ENCODE results near the gene PACSIN1. TPM values are rescaled to one million over a fixed set of nuclear protein-coding genes. Genes with fewer than 3 reads are reported as not detected.

Gene PACSIN1
- total RNA-seq, 1 donor from 2014 or later, result not detected

DNA sequence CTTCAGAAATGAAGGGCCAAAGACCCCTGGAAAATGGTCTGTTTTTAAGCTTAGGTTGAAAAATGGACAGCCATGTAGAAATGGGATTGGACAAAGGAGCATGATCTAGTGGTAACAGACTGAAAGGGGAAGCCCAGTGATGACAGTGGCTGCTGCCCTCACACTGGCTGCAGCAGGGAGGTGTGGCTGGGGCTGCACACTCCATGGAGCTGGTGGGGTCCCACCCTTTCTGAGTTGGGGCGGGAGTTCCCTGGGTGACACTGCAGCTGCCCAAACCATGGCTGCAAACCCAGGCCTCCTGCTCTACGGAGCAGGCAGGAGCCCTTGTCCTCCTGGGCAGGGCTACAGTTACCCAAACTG lies 8.5 kb upstream of the PACSIN1 start:
- no peak overlapping the region for H3K4me3 Mint-ChIP-seq (ENCODE audit: unreplicated experiment)
- no peaks in the 10 kb centered on the region for H3K9me3 Mint-ChIP-seq (ENCODE audit: unreplicated experiment)
- no peak overlapping the region for H3K27ac Mint-ChIP-seq (ENCODE audit: unreplicated experiment)
- H3K27me3 Mint-ChIP-seq (ENCODE audit: unreplicated experiment), result no peaks in the 10 kb centered on the region
- DNase-seq (ENCODE audit: extremely low spot score, unreplicated experiment), result no peak
- TF ChIP-seq, protein P1, sequence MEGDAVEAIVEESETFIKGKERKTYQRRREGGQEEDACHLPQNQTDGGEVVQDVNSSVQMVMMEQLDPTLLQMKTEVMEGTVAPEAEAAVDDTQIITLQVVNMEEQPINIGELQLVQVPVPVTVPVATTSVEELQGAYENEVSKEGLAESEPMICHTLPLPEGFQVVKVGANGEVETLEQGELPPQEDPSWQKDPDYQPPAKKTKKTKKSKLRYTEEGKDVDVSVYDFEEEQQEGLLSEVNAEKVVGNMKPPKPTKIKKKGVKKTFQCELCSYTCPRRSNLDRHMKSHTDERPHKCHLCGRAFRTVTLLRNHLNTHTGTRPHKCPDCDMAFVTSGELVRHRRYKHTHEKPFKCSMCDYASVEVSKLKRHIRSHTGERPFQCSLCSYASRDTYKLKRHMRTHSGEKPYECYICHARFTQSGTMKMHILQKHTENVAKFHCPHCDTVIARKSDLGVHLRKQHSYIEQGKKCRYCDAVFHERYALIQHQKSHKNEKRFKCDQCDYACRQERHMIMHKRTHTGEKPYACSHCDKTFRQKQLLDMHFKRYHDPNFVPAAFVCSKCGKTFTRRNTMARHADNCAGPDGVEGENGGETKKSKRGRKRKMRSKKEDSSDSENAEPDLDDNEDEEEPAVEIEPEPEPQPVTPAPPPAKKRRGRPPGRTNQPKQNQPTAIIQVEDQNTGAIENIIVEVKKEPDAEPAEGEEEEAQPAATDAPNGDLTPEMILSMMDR (IDR thresholded peaks at IDR 0.05), result no peak
- no peaks in the 10 kb centered on the region for H3K36me3 Mint-ChIP-seq (ENCODE audit: unreplicated experiment)
- H3K4me1 Mint-ChIP-seq (ENCODE audit: unreplicated experiment), result peaks cover 1% of the 10 kb centered on the region

DNA sequence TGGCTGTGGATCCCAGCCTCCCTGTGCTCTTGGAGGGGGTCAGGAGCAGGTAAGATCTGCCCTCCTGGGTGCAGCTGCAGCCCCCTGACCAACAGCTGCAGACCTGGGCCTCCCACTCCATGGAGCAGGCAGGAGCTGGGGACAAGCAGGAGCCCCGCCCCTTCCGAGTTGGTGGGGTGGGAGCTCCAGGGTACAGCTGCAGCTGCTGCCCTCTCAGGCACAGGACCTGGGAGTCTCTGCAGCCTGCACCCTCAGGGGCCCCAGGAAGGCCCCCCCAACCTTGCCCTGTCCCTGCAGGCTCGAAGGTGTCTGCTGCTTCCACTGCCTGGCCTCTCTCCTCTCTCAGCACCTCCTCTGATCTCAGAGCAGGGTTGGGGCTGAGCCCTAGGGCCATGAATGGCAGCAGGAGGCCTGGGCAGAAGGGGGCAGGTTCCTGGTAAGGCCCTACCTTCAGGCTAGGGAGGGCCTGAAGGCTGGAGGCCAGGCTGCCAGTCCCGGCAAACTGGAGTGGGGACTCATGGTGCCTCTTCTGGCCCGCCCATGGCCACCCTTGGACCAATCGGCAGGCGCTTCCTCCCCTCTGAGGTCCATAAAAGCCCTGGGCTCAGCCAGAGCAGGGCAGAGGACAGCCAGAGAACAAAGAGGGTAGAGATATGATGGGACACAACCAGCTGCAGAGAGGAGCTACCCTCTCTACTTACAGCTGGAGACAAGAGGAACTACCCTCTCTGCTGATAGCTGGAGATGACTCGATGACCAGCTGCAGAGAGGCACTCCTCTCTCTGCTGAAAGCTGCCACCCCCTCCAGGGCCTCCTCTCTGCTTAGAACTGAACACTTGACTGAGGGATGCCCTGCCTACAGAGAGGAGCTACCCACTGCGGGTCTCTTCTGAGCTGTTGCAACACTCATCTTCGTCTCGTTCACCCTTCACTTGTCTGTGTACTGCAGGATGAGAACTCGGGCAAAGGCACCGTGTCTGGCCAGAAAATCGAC lies 7.8 kb upstream of the PACSIN1 start:
- H3K4me1 Mint-ChIP-seq (ENCODE audit: unreplicated experiment), result peaks cover 4% of the 10 kb centered on the region
- no peaks in the 10 kb centered on the region for H3K9me3 Mint-ChIP-seq (ENCODE audit: unreplicated experiment)
- no peak overlapping the region for H3K27ac Mint-ChIP-seq (ENCODE audit: unreplicated experiment)
- TF ChIP-seq, protein P1 (IDR thresholded peaks at IDR 0.05), result no peak
- no peak for DNase-seq (ENCODE audit: extremely low spot score, unreplicated experiment)
- H3K27me3 Mint-ChIP-seq (ENCODE audit: unreplicated experiment), result no peaks in the 10 kb centered on the region
- no peak overlapping the region for H3K4me3 Mint-ChIP-seq (ENCODE audit: unreplicated experiment)
- no peaks in the 10 kb centered on the region for H3K36me3 Mint-ChIP-seq (ENCODE audit: unreplicated experiment)

DNA sequence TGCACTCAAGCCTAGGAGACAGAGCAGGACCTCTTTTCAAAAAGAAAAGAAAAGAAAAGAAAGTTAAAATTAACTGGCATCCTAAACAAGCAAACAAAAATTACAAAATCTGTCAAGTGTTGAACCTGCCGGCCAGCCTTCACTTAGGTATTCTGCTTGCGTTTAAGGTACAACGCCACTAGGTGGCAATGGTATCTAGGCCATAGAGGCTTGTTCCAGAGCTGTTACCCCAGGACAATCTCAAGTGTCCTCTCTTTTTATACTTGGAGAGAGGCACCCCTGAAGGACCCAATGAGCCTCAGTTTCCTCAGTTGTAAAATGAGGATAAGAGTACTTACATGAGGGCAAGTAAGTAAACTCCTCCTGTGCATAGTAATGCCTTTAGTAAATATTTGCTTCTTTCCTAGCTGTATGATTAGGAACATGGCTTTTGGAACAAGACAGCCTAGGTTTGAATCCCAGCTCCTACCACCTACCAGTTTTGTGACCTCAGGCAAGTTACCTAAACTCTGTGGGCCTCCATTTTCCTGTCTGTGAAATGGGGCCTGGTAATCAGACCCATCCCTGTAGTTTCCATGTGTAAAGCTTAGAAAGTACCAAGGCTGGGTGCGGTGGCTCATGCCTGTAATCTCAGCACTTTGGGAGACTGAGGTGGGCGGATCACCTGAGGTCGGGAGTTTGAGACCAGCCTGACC lies 5.8 kb upstream of the PACSIN1 start:
- no peak for DNase-seq (ENCODE audit: extremely low spot score, unreplicated experiment)
- Mint-ChIP-seq H3K4me3 (ENCODE audit: unreplicated experiment) (no peak overlapping the region), H3K27me3 (ENCODE audit: unreplicated experiment) (peaks cover 8% of the 10 kb centered on the region), H3K36me3 (ENCODE audit: unreplicated experiment) (no peaks in the 10 kb centered on the region), H3K4me1 (ENCODE audit: unreplicated experiment) (peaks cover 4% of the 10 kb centered on the region), H3K9me3 (ENCODE audit: unreplicated experiment) (no peaks in the 10 kb centered on the region), H3K27ac (ENCODE audit: unreplicated experiment) (no peak overlapping the region)
- TF ChIP-seq, protein P1 (IDR thresholded peaks at IDR 0.05), result peak; percentile 70

DNA sequence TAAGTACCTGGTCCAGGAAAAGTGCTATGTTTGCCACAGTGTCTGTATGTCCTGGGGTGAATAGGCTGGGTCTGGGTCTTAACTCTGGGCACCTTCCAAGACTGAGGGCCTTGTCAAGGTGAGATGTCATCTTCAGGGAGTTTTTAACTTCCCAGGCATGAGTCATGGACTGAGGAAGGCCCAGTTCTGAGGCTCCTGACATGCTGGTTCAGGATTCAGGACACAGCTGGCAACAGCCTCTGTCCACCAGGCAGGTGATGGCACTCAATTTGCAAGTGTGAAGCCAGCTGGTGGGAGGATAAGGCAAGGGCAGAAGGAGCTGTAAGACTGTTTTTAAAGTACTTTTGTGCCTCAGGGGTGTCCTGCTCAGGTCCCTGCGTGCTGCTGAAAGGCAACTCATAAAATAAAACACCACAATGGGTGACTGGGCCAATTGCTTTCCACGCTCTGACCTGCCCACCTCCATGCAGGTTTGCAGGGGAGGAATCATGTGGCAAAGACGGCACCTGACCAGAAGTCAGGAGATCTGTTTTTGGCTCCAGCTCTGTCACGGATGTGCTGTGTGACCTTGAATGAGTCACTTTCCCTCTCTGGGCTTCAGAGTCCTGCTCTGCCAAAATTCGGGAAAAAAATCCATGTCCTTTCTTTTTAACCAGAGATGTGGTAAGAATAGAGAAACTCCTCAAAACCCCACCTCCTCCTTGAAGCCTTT lies 4.9 kb upstream of the PACSIN1 start:
- no peaks in the 10 kb centered on the region for H3K36me3 Mint-ChIP-seq (ENCODE audit: unreplicated experiment)

More for the DNA sequence above, 4.9 kb upstream of the PACSIN1 start:
- peaks cover 9% of the 10 kb centered on the region for H3K4me1 Mint-ChIP-seq (ENCODE audit: unreplicated experiment)
- no peak overlapping the region for H3K27ac Mint-ChIP-seq (ENCODE audit: unreplicated experiment)
- H3K4me3 Mint-ChIP-seq (ENCODE audit: unreplicated experiment), result no peak overlapping the region
- TF ChIP-seq, protein P1 (IDR thresholded peaks at IDR 0.05), result no peak
- DNase-seq (ENCODE audit: extremely low spot score, unreplicated experiment), result no peak
- no peaks in the 10 kb centered on the region for H3K9me3 Mint-ChIP-seq (ENCODE audit: unreplicated experiment)
- H3K27me3 Mint-ChIP-seq (ENCODE audit: unreplicated experiment), result peaks cover 14% of the 10 kb centered on the region
